DMS153 (cell line): ENCODE data around the gene NTF3.

ENCODE experiments used
- DNase-seq: peaks from one replicate; lab custom pipeline; 2025; lab: John Stamatoyannopoulos, UW

NTF3 gene

DNA sequence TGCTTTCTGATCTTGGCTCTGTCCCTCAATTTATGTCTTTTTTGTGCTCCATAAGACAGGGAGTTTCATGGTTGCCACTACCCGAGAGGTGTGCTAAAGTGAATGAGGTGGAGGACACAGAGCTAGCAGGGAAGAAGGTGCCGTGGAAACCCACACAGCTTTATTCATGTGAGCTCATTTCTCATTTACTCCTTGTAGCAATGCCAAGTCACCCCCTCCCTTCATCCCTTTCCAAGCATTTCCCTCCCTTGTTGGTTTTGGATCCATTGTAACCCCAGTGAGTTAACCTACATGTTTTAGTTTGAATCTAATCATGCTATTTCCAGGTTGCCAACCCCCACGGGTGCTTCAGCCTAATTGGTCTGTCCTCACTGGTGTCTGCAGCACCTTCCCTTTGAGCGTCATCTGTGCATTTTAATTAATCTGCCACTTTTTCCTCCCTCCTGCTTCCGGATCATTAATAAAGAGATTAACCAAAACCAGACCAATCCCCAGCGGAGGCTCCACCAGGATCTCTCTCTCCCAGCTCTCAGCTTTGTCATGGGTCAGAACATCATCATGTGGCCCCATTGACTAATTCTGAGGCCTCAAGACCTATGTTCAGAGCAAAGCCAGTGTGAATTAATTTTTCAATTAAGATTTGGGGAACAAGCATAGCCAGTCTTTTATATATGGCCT lies 56.2 kb downstream of the NTF3 start:
- no peak for DNase-seq

- DNase-seq, result no peak
Measured at GRCh38 chr12:5488626-5488955, 56.7 kb downstream of the NTF3 start.

DNA sequence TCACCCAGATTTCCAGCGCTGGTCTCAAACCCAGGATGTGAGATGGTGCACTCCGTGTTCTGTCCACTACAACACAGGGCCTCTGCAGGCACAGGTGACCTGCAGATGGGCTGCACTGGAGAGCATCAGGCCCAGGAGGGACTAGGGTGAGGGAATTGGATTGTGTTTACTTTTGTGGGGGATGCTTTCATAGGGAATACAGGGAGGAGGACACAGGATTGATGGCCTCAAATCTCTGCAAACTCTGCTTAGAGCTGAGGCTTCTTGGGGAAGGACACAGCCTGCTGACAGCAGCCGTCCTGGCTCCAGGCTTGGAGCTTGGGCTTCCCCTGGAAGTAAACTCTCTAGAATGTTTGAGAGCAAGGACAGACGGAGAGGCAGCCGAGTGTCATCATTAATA lies 57.1 kb downstream of the NTF3 start:
- no peak for DNase-seq

- DNase-seq, result no peak
Measured at GRCh38 chr12:5489760-5490406, 58.0 kb downstream of the NTF3 start.

DNA sequence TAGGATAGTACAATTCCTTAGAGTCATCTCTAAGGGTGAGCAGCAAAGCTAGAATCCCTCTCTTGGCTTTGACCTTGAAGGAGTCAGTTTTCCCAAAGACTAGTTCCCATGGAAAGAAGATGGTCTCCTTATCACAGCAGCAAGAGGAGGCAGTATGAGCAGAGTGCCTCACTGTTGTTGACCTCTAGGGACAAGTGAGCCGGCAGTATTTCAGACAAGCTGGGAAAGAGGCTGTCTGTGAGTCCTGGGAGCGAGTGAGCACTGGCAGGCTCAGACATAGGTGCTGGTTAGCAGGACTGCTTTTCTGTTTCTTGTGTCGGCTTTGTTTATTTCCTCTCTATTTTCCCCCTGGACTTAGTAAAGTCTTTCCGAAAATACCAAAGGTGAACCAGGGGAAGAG lies 60.7 kb downstream of the NTF3 start:
- DNase-seq, result no peak

- no peak for DNase-seq
Measured at GRCh38 chr12:5493018-5493417, 61.1 kb downstream of the NTF3 start.

GRCh38 chr12:5494343-5494742 lies 62.4 kb downstream of the NTF3 start:
- no peak for DNase-seq

GRCh38 chr12:5497329-5498053 lies 65.6 kb downstream of the NTF3 start:
- no peak for DNase-seq

DNA sequence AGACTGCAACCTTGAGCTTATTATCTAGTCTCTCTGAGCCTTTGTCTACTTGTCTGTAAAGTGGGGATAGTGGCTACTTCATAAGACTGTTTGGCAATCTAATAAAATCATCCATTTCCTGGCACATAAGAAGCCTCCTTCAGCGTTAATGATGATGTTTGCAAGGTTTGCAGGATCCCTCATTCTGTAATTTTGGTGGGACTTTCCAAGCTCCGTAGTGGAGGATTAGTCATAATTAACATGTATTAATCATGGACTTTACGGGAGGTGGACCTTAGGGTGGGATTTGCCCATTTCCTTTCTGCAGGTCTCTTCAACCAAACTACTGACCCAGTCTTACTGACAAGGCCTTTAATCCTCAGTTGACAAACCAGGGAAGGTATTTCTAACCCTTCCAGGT lies 66.2 kb downstream of the NTF3 start:
- no peak for DNase-seq

- DNase-seq, result no peak
Measured at GRCh38 chr12:5498806-5499205, 66.9 kb downstream of the NTF3 start.

- DNase-seq, result no peak
Measured at GRCh38 chr12:5499566-5500330, 67.8 kb downstream of the NTF3 start.

DNA sequence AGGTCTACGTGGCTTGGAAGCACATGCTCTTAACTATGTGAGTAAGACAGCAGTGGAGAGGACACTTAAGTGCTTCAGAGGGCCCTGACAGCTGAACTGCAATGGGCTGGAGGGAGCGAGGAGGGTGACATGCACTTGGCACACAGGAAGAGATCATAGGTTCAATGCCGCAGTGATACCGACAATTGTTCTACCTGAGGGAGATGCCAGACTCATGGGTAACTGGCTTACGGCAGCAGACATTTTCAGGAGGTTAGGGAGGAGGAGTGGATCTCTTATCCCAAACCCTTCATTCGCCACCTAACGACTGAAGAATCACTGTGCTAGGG lies 68.4 kb downstream of the NTF3 start:
- no peak for DNase-seq

- no peak for DNase-seq
Measured at GRCh38 chr12:5503774-5504173, 71.9 kb downstream of the NTF3 start.

DNA sequence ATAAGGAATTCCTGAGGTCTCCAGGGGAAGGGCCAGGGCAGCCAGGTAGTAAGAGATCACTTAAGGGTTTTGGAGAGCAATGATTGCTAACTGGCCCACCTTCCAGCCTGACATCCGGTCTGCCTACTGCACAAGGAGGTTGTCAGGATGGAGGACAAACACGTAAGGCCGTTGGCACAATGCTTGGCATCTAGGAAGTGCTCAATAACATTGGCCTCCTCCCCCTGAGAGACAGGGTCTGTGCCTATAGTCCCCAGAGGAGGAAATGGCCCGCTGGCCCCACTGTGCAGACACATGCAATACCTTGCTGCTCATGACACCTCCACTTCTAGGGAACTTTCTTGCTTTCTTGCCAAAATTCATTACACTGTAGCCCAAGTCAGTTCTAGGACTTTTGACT lies 73.2 kb downstream of the NTF3 start:
- DNase-seq, result no peak

DNA sequence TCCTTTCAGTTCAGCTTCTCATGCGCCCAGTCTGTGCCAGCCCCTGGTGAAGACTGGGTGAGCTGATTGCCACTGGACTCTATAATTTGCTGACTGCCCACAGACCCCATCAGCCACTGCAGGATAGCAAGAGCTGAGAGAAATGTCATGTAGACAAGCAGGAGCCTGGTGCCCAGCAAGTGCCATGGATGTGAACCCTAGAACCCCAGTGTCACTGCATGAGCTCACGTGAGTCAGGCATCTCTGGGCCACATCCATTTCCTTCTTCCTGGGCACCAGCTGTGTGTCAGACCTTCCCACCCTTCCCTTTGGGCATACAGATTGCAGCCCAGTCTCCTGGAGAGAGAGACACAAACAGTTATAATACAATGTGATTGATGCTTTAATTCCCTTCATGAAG lies 73.8 kb downstream of the NTF3 start:
- no peak for DNase-seq

DNA sequence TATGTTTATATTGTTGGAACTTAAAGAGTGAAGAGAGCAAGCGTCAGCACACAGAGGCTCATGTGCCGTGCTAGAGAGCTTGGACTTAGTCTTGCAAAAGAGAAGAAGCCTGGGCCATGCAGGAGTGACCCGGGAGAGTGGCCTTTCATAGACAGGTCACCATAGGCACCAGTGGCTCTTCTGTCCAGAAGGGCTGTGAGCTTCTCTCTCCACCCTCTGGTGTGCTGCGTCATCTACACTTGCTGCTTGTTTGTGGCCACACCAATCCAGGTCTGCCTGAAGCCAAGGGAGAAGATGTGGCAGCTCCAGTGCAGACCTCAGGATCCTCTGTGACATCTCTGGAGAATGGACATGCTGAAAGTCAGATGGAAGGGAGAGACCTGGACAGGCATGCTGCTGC lies 74.4 kb downstream of the NTF3 start:
- DNase-seq, result no peak

GRCh38 chr12:5506821-5507231 lies 74.9 kb downstream of the NTF3 start:
- DNase-seq, result no peak

DNA sequence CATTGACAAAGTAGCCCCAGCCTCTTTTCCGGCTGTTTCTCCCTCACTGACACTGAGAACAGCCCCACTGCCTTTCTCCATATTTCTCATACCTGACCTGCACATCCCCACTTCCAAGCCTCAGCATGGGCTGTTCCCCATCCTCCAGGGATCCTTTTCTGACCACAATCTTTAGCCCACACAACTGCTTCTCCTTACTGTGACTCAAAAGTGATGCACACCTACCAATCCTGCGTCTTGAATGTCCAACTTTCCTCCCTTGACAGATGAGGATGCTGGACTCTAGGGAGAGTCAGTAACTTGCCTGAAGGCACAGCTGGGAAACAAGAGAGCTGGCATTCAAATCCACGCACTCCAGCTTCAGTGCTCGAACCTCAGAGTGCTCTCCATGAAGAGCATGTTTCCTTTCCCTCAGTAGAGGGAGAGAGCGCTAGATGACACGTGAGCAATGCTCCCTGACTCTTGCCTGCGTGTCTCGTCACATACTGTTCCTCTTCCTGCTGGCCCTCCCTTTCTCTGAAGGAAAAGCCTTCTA lies 75.6 kb downstream of the NTF3 start:
- no peak for DNase-seq

DNA sequence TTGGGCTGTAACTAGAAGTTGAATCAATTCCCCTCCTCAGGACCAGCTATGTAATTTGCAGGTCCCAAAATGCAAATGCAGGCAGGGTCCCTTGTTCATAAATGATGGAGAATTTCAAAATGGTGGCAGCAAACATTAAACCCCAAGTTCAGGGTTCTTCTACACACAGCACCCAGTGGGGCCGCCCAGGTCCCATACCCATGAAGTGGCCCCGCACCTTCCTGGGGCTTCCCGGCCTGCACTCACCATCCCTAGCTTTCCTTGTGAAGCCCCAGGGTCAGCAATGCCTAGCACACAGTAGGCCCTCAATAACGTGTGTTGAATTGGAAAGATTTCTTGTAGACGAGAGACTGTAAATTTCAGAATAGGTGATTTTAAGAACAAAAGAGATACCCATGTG lies 76.0 kb downstream of the NTF3 start:
- no peak for DNase-seq

DNA sequence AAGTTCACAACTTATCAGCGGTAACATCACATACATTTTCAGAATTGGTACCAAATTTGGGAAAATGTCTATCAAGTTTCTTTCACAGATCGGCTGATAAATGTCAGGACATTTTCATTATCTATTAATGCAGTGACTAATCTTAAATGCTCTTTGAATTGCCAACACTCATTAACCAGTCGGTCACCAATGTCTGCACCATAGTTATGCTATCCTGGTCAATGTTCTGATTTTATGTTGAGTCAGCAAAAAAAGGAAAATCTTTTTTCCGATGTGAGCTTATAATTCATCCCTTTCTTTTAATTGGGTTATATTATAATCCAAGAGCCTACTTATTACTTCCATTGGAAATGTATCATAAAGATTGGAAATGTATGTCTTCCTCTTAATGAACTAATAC lies 77.2 kb downstream of the NTF3 start:
- no peak for DNase-seq

DNA sequence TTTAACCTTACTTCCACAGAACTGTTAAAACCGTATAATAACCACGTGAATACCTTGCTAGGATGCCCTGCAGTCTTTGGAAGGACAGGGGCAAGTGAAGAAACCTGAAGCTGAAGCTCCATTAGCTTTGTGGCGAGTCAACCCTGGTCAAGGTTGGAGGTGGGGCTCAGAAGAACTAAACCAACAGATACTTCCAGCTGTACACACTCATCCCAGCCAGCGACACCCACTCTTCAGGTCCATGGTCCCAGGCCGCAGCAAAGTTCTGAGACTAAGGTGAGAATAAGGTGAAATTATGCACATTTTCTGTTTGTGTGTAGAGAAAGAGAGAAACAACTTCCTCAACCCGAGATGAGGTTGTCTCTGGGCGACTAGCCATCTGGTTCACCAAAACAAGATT lies 77.6 kb downstream of the NTF3 start:
- DNase-seq, result no peak

- no peak for DNase-seq
Measured at GRCh38 chr12:5510251-5510805, 78.4 kb downstream of the NTF3 start.
